Measurements from ENCODE around the gene ZFX. TPM values are rescaled to one million over a fixed set of nuclear protein-coding genes. Genes with fewer than 3 reads are reported as not detected.

The ZFX gene
- total RNA-seq, 1 donor from 2014 or later = 35.3 TPM

- no peak for DNase-seq
- ATAC-seq = no peak
- intact Hi-C loops (cut with micrococcal nuclease) = no loop called here
Measured at GRCh38 chrX:24228596-24228995, 79.1 kb downstream of the ZFX start.

- ATAC-seq (no peak), DNase-seq (no peak)
- intact Hi-C loops (cut with micrococcal nuclease) = no loop called here
Measured at GRCh38 chrX:24229400-24229879, 79.9 kb downstream of the ZFX start.

- peak; percentile 89 for ATAC-seq
- no peak for DNase-seq
- intact Hi-C loops (cut with micrococcal nuclease) = no loop called here
Measured at GRCh38 chrX:24229976-24230375, 80.4 kb downstream of the ZFX start.

- intact Hi-C loops (cut with micrococcal nuclease) = no loop called here
- ATAC-seq = peak; percentile 72
- no peak for DNase-seq
Measured at GRCh38 chrX:24231131-24231540, 81.6 kb downstream of the ZFX start.

GRCh38 chrX:24231641-24232179, 82.2 kb downstream of the ZFX start:
- DNase-seq = no peak
- no peak for ATAC-seq
- intact Hi-C loops (cut with micrococcal nuclease) = no loop called here

- ATAC-seq (no peak), DNase-seq (no peak)
- intact Hi-C loops (cut with micrococcal nuclease) = no loop called here
Measured at GRCh38 chrX:24232796-24233195, 83.3 kb downstream of the ZFX start.

GRCh38 chrX:24235084-24235710, 85.7 kb downstream of the ZFX start:
- DNase-seq = no peak
- ATAC-seq = no peak
- intact Hi-C loops (cut with micrococcal nuclease) = no loop called here

- peak; percentile 74 for ATAC-seq
- no peak for DNase-seq
- intact Hi-C loops (cut with micrococcal nuclease) = loop anchor here (5.0 kb wide), 1 partner anchor 160 kb away; no protein-coding TSS in a partner anchor
Measured at GRCh38 chrX:24241822-24242648, 92.5 kb downstream of the ZFX start.

- intact Hi-C loops (cut with micrococcal nuclease) = loop anchor here (5.0 kb wide), 1 partner anchor 160 kb away; no protein-coding TSS in a partner anchor
- ATAC-seq = peak; percentile 94
- peak; percentile 57 for DNase-seq
Measured at GRCh38 chrX:24242649-24243175, 93.2 kb downstream of the ZFX start.

GRCh38 chrX:24243188-24243587, 93.7 kb downstream of the ZFX start:
- ATAC-seq (peak; percentile 7), DNase-seq (no peak)
- intact Hi-C loops (cut with micrococcal nuclease) = loop anchor here (5.0 kb wide), 1 partner anchor 161 kb away; no protein-coding TSS in a partner anchor

- ATAC-seq (no peak), DNase-seq (no peak)
- intact Hi-C loops (cut with micrococcal nuclease) = loop anchor here (5.0 kb wide), 1 partner anchor 161 kb away; no protein-coding TSS in a partner anchor
Measured at GRCh38 chrX:24243692-24244091, 94.2 kb downstream of the ZFX start.

- DNase-seq = no peak
- ATAC-seq = no peak
- intact Hi-C loops (cut with micrococcal nuclease) = no loop called here
Measured at GRCh38 chrX:24245202-24245601, 95.7 kb downstream of the ZFX start.

- no peak for DNase-seq
- intact Hi-C loops (cut with micrococcal nuclease) = no loop called here
- no peak for ATAC-seq
Measured at GRCh38 chrX:24248042-24248441, 98.5 kb downstream of the ZFX start.

- intact Hi-C loops (cut with micrococcal nuclease) = no loop called here
- no peak for DNase-seq
- ATAC-seq = no peak
Measured at GRCh38 chrX:24253030-24253429, 103.5 kb downstream of the ZFX start.

- DNase-seq = no peak
- intact Hi-C loops (cut with micrococcal nuclease) = no loop called here
- no peak for ATAC-seq
Measured at GRCh38 chrX:24253469-24253868, 103.9 kb downstream of the ZFX start.

GRCh38 chrX:24257011-24257410, 107.5 kb downstream of the ZFX start:
- intact Hi-C loops (cut with micrococcal nuclease) = no loop called here
- DNase-seq (no peak), ATAC-seq (no peak)

- intact Hi-C loops (cut with micrococcal nuclease) = no loop called here
- ATAC-seq (peak; percentile 48), DNase-seq (no peak)
Measured at GRCh38 chrX:24259544-24260240, 110.2 kb downstream of the ZFX start.

GRCh38 chrX:24260842-24261550, 111.5 kb downstream of the ZFX start:
- DNase-seq (peak; percentile 26), ATAC-seq (peak; percentile 47)
- intact Hi-C loops (cut with micrococcal nuclease) = no loop called here

GRCh38 chrX:24262309-24262708, 112.8 kb downstream of the ZFX start:
- DNase-seq (no peak), ATAC-seq (no peak)
- intact Hi-C loops (cut with micrococcal nuclease) = no loop called here
